GM10847 (cell line): ENCODE results near the gene SLC7A10.

ENCODE experiments used
- POLR2A ChIP-seq: IDR thresholded peaks from 2 replicates; pipeline ENCODE4 v1.6.1; 2011; ENCODE audit not compliant: insufficient read length; ENCODE audit errors: extremely low read depth

The SLC7A10 gene

DNA sequence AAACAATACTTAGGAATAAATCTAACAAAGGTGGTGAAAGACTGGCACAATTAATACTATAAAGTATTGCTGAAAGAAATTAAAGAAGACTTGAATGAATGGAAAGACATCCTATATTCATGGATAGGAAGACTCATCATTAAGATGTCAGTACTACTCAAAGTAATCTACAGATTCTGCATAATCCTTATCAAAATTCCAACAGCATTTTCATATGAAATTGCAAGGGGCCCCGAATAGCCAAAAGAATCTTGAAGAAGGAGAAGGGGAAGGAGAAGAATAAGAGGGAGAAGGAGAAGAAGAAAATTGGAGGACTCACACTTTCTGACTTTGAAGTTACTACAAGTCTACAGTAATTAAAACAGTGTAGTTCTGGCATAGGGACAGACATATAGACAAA is 57.1 kb downstream of the SLC7A10 start:
- TF ChIP-seq POLR2A = no peak

- no peak for TF ChIP-seq POLR2A
Measured at GRCh38 chr19:33167438-33167837, 58.2 kb downstream of the SLC7A10 start.

DNA sequence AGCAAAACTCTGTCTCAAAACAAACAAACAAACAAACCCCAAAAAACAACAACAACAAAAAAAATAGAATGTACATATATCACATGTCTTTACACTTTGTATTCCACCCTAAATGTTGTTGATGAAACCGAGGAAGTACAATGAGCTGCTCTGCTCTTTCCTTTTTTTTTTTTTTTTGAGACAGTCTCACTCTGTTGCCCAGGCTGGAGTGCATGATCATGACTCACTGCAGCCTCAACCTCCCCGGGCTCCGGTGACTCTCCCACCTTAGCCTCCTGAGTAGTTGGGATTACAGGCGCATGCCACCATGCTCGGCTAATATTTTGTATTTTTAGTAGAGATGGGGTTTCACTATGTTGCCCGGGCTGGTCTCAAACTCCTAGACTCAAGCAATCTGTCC is 62.2 kb downstream of the SLC7A10 start:
- TF ChIP-seq POLR2A = no peak

DNA sequence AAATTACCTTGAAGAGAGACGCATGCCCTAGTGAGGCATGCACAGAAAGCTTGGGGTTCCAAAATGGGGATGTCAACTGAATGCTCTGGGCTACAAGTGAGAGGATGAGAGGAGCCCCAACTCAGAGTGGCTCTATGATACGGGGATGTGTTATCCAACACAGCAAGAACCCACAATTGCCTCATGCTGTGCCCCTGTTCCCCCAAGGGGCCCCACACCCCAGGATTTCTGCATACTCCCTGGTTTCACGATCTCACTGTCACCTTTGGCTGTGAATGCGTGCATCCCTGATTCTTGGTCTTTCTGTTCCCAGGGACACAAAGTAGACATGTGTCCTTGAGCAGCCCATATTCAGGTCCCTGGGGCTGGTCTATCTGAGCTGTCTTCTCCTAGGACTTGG is 64.4 kb downstream of the SLC7A10 start:
- TF ChIP-seq POLR2A = no peak

DNA sequence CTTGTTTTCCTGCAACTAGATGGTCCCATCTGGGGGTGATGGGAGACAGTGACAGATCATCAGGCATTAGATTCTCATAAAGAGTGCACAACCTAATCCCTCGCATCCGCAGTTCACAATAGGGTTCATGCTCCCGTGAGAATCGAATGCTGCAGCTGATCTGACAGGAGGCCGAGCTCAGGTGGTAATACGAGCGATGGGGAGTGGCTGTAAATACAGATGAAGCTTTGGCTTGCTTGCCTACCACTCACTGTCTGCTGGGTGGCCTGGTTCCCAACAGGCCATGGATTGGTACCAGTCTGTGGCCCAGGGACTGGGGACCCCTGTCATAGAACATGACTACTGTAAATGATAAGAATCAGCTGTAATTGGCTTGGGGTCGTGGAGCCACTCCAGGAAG is 65.8 kb downstream of the SLC7A10 start:
- TF ChIP-seq POLR2A = no peak

DNA sequence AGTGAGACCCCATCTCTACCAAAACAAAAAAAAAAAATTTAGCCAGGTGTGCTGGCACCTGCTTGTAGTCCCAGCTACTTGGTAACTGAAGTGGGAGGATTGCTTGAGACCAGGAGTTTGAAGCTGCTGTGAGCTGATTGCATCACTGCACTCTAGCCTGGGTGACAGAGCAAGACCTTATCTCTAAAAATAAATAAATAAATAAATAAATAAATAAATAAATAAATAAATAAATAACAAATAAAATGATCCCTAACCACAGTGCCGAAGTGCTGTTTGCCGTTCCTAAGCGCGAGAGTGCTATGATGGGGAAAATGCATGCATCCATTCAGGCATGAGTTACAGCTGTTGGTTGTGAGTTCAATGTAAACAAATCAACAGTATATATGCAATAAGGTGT is 66.5 kb downstream of the SLC7A10 start:
- no peak for TF ChIP-seq POLR2A
